CD4-positive, alpha-beta T cell treated with Interferon alpha-2 for 1 hour (primary cell): ENCODE results near the gene AVPR1A.
"Not testable (repeated sequence)": the region's sequence is repeated elsewhere in the genome, so short reads cannot be mapped to it uniquely, and the experiment has no call there.

Experiments
- DNase-seq, 2 donors: peaks; one replicate each; pipeline ENCODE4 v3.0.0-alpha.2; 2020 to 2022

AVPR1A gene

GRCh38 chr12:63150713-63151622 is at the start of gene AVPR1A:
Gene AVPR1A (minus strand): TSS chr12:63151201. CDS start chr12:63150836, 365 bp downstream.
- DNase-seq = no peak

- no peak for DNase-seq
These were observed 45.2 kb upstream of the AVPR1A start for GRCh38 chr12:63196168-63196567.

GRCh38 chr12:63179224-63179623 is 28.2 kb upstream of the AVPR1A start:
- no peak for DNase-seq

- DNase-seq = no peak
These were observed 19.3 kb upstream of the AVPR1A start for GRCh38 chr12:63170321-63170720.

GRCh38 chr12:63167741-63168140 is 16.7 kb upstream of the AVPR1A start:
- not testable (repeated sequence) for DNase-seq

- no peak for DNase-seq
These were observed 13.9 kb upstream of the AVPR1A start for GRCh38 chr12:63164911-63165310.

- DNase-seq = no peak
These were observed 12.5 kb upstream of the AVPR1A start for GRCh38 chr12:63163541-63163940.

- DNase-seq = no peak
These were observed 4.4 kb upstream of the AVPR1A start for GRCh38 chr12:63155375-63155774.

- DNase-seq = no peak
These were observed 3.6 kb upstream of the AVPR1A start for GRCh38 chr12:63154560-63154959.

GRCh38 chr12:63152321-63152700 is 1.3 kb upstream of the AVPR1A start:
- DNase-seq = no peak

GRCh38 chr12:63151623-63152320 is 771 bp upstream of the AVPR1A start:
- no peak for DNase-seq

- no peak for DNase-seq
These were observed 890 bp downstream of the AVPR1A start for GRCh38 chr12:63149909-63150712.

GRCh38 chr12:63144556-63144955 is 6.4 kb downstream of the AVPR1A start:
- no peak for DNase-seq

GRCh38 chr12:63138488-63138887 is 12.5 kb downstream of the AVPR1A start:
- no peak for DNase-seq

- no peak for DNase-seq
These were observed 17.0 kb downstream of the AVPR1A start for GRCh38 chr12:63133981-63134380.

GRCh38 chr12:63132201-63132600 is 18.8 kb downstream of the AVPR1A start:
- DNase-seq = no peak

GRCh38 chr12:63129927-63130326 is 21.1 kb downstream of the AVPR1A start:
- no peak for DNase-seq

- no peak for DNase-seq
These were observed 26.2 kb downstream of the AVPR1A start for GRCh38 chr12:63124778-63125177.

- DNase-seq = peak in 1 of 2 donors; percentile 26
These were observed 47.4 kb downstream of the AVPR1A start for GRCh38 chr12:63103494-63104131.

GRCh38 chr12:63101920-63102319 is 49.1 kb downstream of the AVPR1A start:
- no peak for DNase-seq

GRCh38 chr12:63098851-63099250 is 52.1 kb downstream of the AVPR1A start:
- no peak for DNase-seq

GRCh38 chr12:63095369-63095980 is 55.5 kb downstream of the AVPR1A start:
- DNase-seq = no peak
